Keratinocyte (primary cell): ENCODE data around the gene UNG. TPM values are rescaled to one million over a fixed set of nuclear protein-coding genes. Genes with fewer than 3 reads are reported as not detected.

ENCODE experiments used
- DNase-seq: peaks from one replicate; pipeline ENCODE4 v3.0.0-alpha.2; 2011; ENCODE audit warnings: low read depth, missing footprints, low spot score
- FAIRE-seq: peaks from 2 replicates; lab custom pipeline; 2011; peaks lifted over from hg19 to GRCh38; lab: Jason Lieb, UNC
- H2AFZ ChIP-seq: 2 replicates; pipeline ENCODE4 v1.6.0; 2012; ENCODE audit warnings: low read length, control low read depth, inconsistent platforms; ENCODE audit not compliant: control insufficient read depth
- H3K27ac ChIP-seq: 2 replicates; pipeline ENCODE4 v1.5.1; 2011; ENCODE audit warnings: low read length; ENCODE audit not compliant: control insufficient read depth, insufficient read depth
- H3K27me3 ChIP-seq: 3 replicates; pipeline ENCODE4 v1.6.0; 2011; ENCODE audit warnings: low read length; ENCODE audit not compliant: control insufficient read depth, insufficient read depth; ENCODE audit errors: extremely low read depth
- H3K36me3 ChIP-seq, 2 experiments: 2 replicates in 1 of 2; 3 replicates in 1 of 2; pipeline ENCODE4 v1.5.1; 2011; ENCODE audit warnings: low read length in 2 of 2, mild to moderate bottlenecking in 1 of 2; ENCODE audit not compliant: control insufficient read depth in 2 of 2, insufficient read depth in 2 of 2; ENCODE audit errors: extremely low read depth in 1 of 2
- H3K4me1 ChIP-seq: 3 replicates; pipeline ENCODE4 v1.5.1; 2011; ENCODE audit warnings: low read length; ENCODE audit not compliant: control insufficient read depth, insufficient read depth; ENCODE audit errors: extremely low read depth
- H3K4me2 ChIP-seq: 3 replicates; pipeline ENCODE4 v1.6.0; 2011; ENCODE audit warnings: low read depth, low read length; ENCODE audit not compliant: control insufficient read depth, insufficient read depth; ENCODE audit errors: extremely low read depth
- H3K4me3 ChIP-seq, 3 experiments: fragments of 200-600 bp in 1 of 3; sonication (generic) in 1 of 3; 2 replicates in 2 of 3; 3 replicates in 1 of 3; pipeline ENCODE4 v1.5.1; 2011 to 2016; ENCODE audit warnings: low read length in 3 of 3, mild to moderate bottlenecking in 3 of 3, control low read depth in 2 of 3, inconsistent platforms in 1 of 3, low read depth in 1 of 3, mixed read lengths in 1 of 3, mixed run types in 1 of 3, moderate library complexity in 1 of 3; ENCODE audit not compliant: control insufficient read depth in 2 of 3, insufficient read depth in 2 of 3; ENCODE audit errors: extremely low read depth in 1 of 3
- H3K79me2 ChIP-seq: 2 replicates; pipeline ENCODE4 v1.6.0; 2012; ENCODE audit warnings: low read length; ENCODE audit not compliant: control insufficient read depth, insufficient read depth
- H3K9ac ChIP-seq: 3 replicates; pipeline ENCODE4 v1.6.0; 2011; ENCODE audit warnings: low read length; ENCODE audit not compliant: control insufficient read depth, insufficient read depth; ENCODE audit errors: extremely low read depth
- H3K9me1 ChIP-seq: 3 replicates; pipeline ENCODE4 v1.6.0; 2011; ENCODE audit warnings: low read length; ENCODE audit not compliant: control insufficient read depth, insufficient read depth; ENCODE audit errors: extremely low read depth
- H3K9me3 ChIP-seq: 2 replicates; pipeline ENCODE4 v1.5.1; 2012; ENCODE audit warnings: low read depth, low read length; ENCODE audit not compliant: control insufficient read depth
- H4K20me1 ChIP-seq: 3 replicates; pipeline ENCODE4 v1.6.0; 2011; ENCODE audit warnings: low read length; ENCODE audit not compliant: control insufficient read depth, insufficient read depth; ENCODE audit errors: extremely low read depth
- EZH2 ChIP-seq: IDR thresholded peaks from one replicate; pipeline ENCODE4 v1.6.1; 2012; ENCODE audit warnings: inconsistent platforms, mild to moderate bottlenecking, low read length, moderate library complexity
- dilution Hi-C: fragments of 300-500 bp; cut with MboI; formaldehyde crosslinking; loops from one replicate; pipeline ENCODE4 v1.7.0; 2020; ENCODE audit warnings: low sequenced_read_pairs; ENCODE audit not compliant: extremely low pct_ligation_motif_present
- polyA plus RNA-seq, 5 experiments: library from polyadenylated mRNA; depleted of rRNA in 3 of 5; stranded (reverse) in 3 of 5; stranded (forward) in 1 of 5; unstranded in 1 of 5; fragments of >200 nt; gene quantifications; 1 replicate in 1 of 5; 2 replicates in 3 of 5; 3 replicates in 1 of 5; pipeline versions ENCODE4 v1.2.1 to v1.2.3, GENCODE V29; 2011 to 2012; ENCODE audit warnings: missing spikeins in 2 of 5, low read depth in 1 of 5, low replicate concordance in 1 of 5
- TF ChIP-seq, protein P1 (sequence below), 3 experiments: IDR thresholded peaks in 1 of 3; conservative IDR thresholded peaks in 1 of 3; optimal IDR thresholded peaks in 1 of 3; 2 replicates in 2 of 3; 3 replicates in 1 of 3; pipeline versions ENCODE3 to v1.5.1; 2011; ENCODE audit warnings: low read length in 3 of 3, mild to moderate bottlenecking in 3 of 3, moderate library complexity in 2 of 3, control low read depth in 1 of 3, inconsistent platforms in 1 of 3; ENCODE audit not compliant: insufficient read depth in 2 of 3; ENCODE audit errors: extremely low read depth in 1 of 3

Gene UNG
- polyA plus RNA-seq, 1 donor (not counting 4 experiments of a cell fraction or from before 2014, with no cell fraction given), result 26.3 TPM

DNA sequence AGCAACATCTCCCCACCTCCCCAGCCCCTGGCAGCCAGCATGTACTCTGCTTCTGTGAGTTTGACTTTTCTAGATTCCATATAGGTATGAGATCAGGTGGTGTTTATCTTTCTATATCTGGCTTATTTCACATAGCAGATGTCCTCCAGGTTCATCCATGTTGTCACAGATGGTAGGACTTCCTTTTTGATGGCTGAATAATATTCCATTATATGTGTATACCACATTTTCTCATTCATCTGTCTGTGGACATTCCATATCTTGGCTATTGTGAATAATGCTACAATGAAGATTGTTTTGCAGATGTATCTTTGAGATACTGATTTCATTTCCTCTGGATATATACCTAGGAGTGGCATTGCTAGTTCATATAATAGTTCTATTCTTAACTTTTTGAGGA is 22.5 kb upstream of the UNG start:
- Histone ChIP-seq H3K4me2 (no peak overlapping the region), H3K79me2 (no peaks in the 10 kb centered on the region), H3K4me1 (no peaks in the 10 kb centered on the region), H4K20me1 (no peaks in the 10 kb centered on the region), H3K9ac (no peak overlapping the region), H3K4me3 (no peak overlapping the region), H3K9me3 (no peaks in the 10 kb centered on the region), H3K36me3 (no peaks in the 10 kb centered on the region), H3K27ac (no peak overlapping the region), H2AFZ (no peak overlapping the region), H3K9me1 (no peaks in the 10 kb centered on the region), H3K27me3 (no peaks in the 10 kb centered on the region)
- dilution Hi-C loops, result no loop called here
- TF ChIP-seq, protein P1, sequence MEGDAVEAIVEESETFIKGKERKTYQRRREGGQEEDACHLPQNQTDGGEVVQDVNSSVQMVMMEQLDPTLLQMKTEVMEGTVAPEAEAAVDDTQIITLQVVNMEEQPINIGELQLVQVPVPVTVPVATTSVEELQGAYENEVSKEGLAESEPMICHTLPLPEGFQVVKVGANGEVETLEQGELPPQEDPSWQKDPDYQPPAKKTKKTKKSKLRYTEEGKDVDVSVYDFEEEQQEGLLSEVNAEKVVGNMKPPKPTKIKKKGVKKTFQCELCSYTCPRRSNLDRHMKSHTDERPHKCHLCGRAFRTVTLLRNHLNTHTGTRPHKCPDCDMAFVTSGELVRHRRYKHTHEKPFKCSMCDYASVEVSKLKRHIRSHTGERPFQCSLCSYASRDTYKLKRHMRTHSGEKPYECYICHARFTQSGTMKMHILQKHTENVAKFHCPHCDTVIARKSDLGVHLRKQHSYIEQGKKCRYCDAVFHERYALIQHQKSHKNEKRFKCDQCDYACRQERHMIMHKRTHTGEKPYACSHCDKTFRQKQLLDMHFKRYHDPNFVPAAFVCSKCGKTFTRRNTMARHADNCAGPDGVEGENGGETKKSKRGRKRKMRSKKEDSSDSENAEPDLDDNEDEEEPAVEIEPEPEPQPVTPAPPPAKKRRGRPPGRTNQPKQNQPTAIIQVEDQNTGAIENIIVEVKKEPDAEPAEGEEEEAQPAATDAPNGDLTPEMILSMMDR (optimal IDR thresholded peaks at IDR 0.05 in 1 of 3, IDR thresholded peaks at IDR 0.05 in 1 of 3, conservative IDR thresholded peaks at IDR 0.05 in 1 of 3; ENCODE audit: extremely low read depth in 1 of 3, insufficient read depth in 2 of 3, low read length in 3 of 3), result no peak
- TF ChIP-seq EZH2, result no peak
- FAIRE-seq (no peak), DNase-seq (no peak)

DNA sequence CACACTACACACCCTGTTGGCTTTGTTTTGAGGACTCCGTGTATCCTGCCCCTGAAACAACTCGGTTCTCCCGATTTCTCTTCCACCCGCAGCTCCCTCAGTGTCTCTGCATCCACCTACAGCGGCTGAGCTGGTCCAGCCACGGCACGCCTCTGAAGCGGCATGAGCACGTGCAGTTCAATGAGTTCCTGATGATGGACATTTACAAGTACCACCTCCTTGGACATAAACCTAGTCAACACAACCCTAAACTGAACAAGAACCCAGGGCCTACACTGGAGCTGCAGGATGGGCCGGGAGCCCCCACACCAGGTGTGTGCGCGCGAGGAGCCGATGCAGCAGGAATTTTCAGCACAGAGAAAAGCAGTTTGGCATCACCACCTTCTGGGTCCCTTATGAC is 14.6 kb upstream of the UNG start:
- no peaks in the 10 kb centered on the region for H3K4me1 ChIP-seq
- FAIRE-seq (no peak), DNase-seq (no peak)
- TF ChIP-seq, protein P1 (optimal IDR thresholded peaks at IDR 0.05 in 1 of 3, IDR thresholded peaks at IDR 0.05 in 1 of 3, conservative IDR thresholded peaks at IDR 0.05 in 1 of 3; ENCODE audit: extremely low read depth in 1 of 3, insufficient read depth in 2 of 3, low read length in 3 of 3), result no peak
- no peak for TF ChIP-seq EZH2
- no peak overlapping the region for H2AFZ ChIP-seq
- no peak overlapping the region for H3K9ac ChIP-seq
- dilution Hi-C loops, result no loop called here
- no peaks in the 10 kb centered on the region for H3K79me2 ChIP-seq
- no peak overlapping the region for H3K4me2 ChIP-seq
- no peak overlapping the region for H3K27ac ChIP-seq
- no peaks in the 10 kb centered on the region for H3K27me3 ChIP-seq
- no peaks in the 10 kb centered on the region for H3K9me3 ChIP-seq
- H4K20me1 ChIP-seq, result no peaks in the 10 kb centered on the region
- no peaks in the 10 kb centered on the region for H3K9me1 ChIP-seq
- no peak overlapping the region for H3K4me3 ChIP-seq
- peaks cover 7 to 19% of the 10 kb centered on the region in 2 experiments for H3K36me3 ChIP-seq
